ENCODE data around the gene ADGRG4. TPM values are rescaled to one million over a fixed set of nuclear protein-coding genes. Genes with fewer than 3 reads are reported as not detected.

The ADGRG4 gene
- total RNA-seq, 1 experiment from 2014 or later, result not detected

DNA sequence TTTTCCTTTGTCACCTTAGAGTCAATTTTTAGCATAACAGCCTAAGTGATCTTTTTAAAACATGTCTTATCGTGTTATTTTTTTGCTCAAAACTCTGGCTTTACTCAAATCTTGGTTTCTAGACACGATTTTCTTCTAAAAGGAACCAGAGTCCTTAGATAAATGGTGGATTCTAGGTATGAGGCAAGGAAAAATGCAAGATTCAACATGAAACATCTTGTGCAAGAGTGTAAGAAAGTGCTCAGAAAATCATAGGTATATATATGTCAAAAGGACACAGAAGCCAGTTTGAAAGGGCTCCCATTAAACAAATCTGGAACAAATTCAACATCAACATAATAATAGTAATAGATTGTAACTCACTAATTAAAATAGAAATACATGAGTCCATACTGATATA is 8.1 kb upstream of the ADGRG4 start:
- DNase-seq (ENCODE audit: low spot score), result no peak
- in situ Hi-C loops (cut with HindIII; ENCODE audit: low sequenced_read_pairs), result no loop called here

DNA sequence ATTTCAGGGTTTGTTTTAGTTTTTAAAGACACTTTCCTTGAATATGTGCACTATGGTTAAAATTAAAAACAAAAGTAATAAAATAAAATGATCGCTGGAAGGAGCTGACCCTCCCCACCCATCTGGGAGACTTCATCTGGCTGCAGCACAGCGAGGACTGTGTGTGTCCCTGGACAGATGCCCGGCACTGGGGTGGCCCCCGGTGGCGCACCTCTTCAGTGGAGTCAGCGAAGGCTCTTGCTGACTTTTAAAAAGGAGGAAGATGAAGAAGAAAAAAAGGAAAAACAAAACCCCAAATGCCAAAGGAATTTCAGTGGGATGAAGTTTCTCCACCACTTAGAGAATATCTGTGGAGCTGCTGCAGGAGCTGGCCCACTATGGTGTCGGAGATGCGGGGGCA is 5.4 kb upstream of the ADGRG4 start:
- in situ Hi-C loops (cut with HindIII; ENCODE audit: low sequenced_read_pairs), result no loop called here
- no peak for DNase-seq (ENCODE audit: low spot score)

DNA sequence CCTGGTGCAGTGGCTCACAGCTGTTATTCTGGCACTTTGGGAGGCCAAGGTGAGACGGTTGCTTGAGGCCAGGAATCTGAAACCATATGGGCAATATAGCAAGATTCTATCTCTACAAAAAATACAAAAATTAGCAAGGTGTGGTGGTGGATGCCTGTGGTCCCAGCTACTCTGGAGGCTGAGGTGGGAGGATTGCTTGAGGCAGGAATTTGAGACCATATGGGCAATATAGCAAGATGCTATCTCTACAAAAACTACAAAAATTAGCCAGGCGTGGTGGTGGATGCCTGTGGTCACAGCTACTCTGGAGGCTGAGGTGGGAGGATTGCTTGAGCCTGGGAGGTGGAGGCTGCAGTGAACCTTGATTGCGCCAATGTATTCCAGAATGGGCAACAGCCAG is 2.3 kb downstream of the ADGRG4 start:
- no peak for DNase-seq (ENCODE audit: low spot score)
- in situ Hi-C loops (cut with HindIII; ENCODE audit: low sequenced_read_pairs), result no loop called here

- no peak for DNase-seq (ENCODE audit: low spot score)
These were observed 3.7 kb downstream of the ADGRG4 start for GRCh38 chrX:136304493-136304892.

GRCh38 chrX:136306182-136306581 is 5.4 kb downstream of the ADGRG4 start:
- in situ Hi-C loops (cut with HindIII; ENCODE audit: low sequenced_read_pairs), result no loop called here

More at GRCh38 chrX:136304493-136304892, 3.7 kb downstream of the ADGRG4 start:
- in situ Hi-C loops (cut with HindIII; ENCODE audit: low sequenced_read_pairs), result no loop called here

DNA sequence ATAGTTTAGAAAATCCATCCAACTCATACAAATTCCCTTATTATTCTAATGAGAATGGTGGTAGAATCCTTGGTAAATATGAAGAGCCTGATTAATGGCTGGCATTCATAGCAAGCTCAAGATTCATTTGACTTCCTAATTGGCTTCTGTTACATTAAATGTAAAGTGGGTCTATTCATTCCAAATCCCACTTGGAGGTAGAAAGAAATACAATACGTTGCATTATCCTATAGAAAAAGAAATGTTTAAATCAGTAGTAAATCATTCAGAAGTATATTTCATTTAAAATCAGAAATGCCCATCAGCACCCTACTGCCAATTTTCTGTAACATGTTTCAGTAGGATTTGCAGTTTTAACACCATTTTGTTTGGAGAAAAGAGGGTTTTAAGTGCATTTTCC is 6.7 kb downstream of the ADGRG4 start:
- in situ Hi-C loops (cut with HindIII; ENCODE audit: low sequenced_read_pairs), result no loop called here

More at GRCh38 chrX:136306182-136306581, 5.4 kb downstream of the ADGRG4 start:
- no peak for DNase-seq (ENCODE audit: low spot score)

GRCh38 chrX:136310411-136310810 is 9.6 kb downstream of the ADGRG4 start:
- DNase-seq (ENCODE audit: low spot score), result no peak
- in situ Hi-C loops (cut with HindIII; ENCODE audit: low sequenced_read_pairs), result no loop called here

More for the DNA sequence above, 6.7 kb downstream of the ADGRG4 start:
- DNase-seq (ENCODE audit: low spot score), result no peak

GRCh38 chrX:136318156-136318555 is 17.4 kb downstream of the ADGRG4 start:
- no peak for DNase-seq (ENCODE audit: low spot score)
- in situ Hi-C loops (cut with HindIII; ENCODE audit: low sequenced_read_pairs), result no loop called here

DNA sequence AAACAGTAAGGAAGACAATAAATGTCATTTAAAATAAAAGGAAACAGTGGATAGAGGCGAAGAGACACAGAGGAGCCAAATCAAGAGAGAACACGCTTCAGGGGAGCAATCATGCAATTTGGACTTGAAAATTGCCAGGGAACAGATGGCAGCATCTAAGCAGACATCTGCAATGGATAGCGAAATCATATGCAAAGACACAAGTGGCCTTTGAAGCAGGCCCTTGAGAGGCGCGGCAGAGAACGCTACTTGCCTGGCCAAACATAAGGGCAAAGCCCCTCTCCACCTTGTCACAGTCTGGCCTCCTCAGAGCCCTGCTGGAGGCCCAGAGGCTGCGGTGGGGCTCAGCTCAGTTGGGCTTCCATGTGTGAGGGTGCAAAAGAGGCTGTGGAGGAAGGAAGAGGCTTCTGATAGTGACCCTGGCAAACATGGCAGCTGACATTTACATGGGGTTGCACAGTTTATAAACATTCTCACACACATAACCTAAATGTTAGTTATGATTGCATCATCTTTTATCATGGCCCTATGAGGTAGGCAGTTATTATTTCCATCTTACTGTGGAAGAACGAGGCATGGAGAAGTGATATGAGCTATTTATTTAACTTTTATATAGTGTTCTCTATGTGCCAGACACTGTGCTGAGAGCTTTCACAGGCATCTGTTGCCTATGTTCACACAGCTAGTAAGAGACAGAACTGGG is 18.3 kb downstream of the ADGRG4 start:
- DNase-seq (ENCODE audit: low spot score), result peak; percentile 66

DNA sequence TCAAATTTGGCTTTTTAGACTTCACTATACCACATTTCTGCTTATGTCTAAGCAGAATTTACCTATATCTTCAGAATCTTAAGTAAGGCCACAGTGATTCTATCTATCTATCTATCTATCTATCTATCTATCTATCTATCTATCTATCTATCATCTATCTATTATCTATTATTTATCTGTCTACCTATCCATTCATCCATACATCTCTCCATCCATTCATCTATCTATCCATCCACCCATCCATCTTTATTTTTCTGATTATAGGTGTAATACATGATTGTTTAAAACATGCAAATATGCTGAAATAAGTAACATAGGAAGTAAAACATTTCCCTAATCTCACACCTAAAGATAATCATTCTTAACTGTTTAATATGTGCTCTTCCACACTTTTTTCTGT is 18.8 kb downstream of the ADGRG4 start:
- in situ Hi-C loops (cut with HindIII; ENCODE audit: low sequenced_read_pairs), result no loop called here
- no peak for DNase-seq (ENCODE audit: low spot score)

More for the DNA sequence above, 18.3 kb downstream of the ADGRG4 start:
- in situ Hi-C loops (cut with HindIII; ENCODE audit: low sequenced_read_pairs), result no loop called here

- in situ Hi-C loops (cut with HindIII; ENCODE audit: low sequenced_read_pairs), result no loop called here
- no peak for DNase-seq (ENCODE audit: low spot score)
These were observed 20.8 kb downstream of the ADGRG4 start for GRCh38 chrX:136321532-136321931.

DNA sequence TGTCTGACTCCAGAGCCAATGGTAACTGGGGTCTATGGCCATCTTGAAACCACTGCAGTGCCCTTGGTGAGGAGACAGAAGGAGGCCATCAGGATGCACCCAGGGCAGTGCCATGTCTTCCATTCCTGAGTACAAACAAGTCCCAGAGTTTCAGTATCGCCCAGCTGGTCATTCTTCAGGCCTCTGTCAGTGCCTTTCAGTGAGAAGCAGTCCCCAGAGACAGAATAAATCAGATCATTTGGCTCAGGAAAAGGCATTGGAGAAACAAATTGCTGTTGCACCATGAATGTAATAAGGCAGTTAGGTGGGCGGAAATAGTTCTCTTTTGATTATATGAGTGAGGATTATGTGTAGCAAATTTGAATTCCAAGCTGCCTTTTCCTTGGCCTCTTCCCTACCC is 21.3 kb downstream of the ADGRG4 start:
- in situ Hi-C loops (cut with HindIII; ENCODE audit: low sequenced_read_pairs), result no loop called here
- no peak for DNase-seq (ENCODE audit: low spot score)

- in situ Hi-C loops (cut with HindIII; ENCODE audit: low sequenced_read_pairs), result no loop called here
- DNase-seq (ENCODE audit: low spot score), result no peak
These were observed 24.6 kb downstream of the ADGRG4 start for GRCh38 chrX:136325377-136325776.

- in situ Hi-C loops (cut with HindIII; ENCODE audit: low sequenced_read_pairs), result no loop called here
- no peak for DNase-seq (ENCODE audit: low spot score)
These were observed 28.2 kb downstream of the ADGRG4 start for GRCh38 chrX:136328933-136329332.

DNA sequence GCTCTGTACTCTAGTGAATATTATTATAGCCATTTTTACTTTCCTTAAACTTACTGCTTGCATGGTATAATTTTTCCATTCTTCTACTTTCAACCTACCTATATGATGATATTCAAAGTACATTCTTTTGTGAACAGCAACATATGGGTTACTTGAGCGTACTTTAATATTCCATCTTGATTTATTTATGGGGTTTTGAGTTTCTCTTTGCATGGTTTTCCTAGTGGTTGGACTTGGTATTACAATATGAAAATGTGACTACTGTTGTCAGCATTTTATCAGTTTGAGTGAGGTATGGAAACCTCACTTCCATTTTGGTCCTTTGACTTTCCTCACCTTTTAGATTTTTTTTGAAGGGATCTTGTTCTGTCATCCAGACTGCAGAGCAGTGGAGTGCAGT is 35.9 kb downstream of the ADGRG4 start:
- no peak for DNase-seq (ENCODE audit: low spot score)
- in situ Hi-C loops (cut with HindIII; ENCODE audit: low sequenced_read_pairs), result no loop called here

DNA sequence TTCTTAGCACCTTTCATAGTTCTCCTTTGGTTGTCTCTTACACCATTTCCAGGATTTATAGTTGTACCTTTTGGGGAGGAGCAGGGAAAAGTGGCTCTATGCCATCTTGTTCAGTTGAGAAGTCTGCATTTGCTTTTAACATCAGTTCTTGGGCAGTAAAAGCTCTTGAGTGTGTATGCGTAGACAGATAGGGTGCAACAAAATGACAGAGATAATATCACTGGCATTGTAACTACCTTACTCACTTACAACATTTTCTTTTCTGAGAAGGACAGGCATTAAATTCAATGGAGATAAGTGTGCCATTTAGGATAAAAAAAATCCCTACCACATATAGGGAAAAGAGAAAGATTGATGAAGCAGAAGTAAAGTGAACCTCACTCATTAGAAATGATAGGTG is 38.9 kb downstream of the ADGRG4 start:
- in situ Hi-C loops (cut with HindIII; ENCODE audit: low sequenced_read_pairs), result no loop called here
- no peak for DNase-seq (ENCODE audit: low spot score)

DNA sequence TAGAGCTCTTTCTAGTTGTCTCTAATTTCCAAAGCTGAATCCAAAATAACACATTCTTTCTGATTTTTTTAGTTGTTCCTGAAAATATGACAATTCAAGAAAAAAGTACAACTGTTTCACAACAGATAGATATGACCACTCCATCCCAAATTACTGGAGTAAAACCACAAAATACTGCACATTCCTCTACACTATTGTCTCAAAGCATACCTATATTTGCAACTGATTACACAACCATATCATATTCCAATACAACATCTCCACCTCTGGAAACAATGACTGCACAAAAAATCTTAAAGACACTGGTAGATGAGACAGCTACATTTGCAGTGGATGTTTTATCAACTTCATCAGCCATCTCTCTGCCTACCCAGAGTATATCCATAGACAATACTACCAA is 43.6 kb downstream of the ADGRG4 start:
- no peak for DNase-seq (ENCODE audit: low spot score)
- in situ Hi-C loops (cut with HindIII; ENCODE audit: low sequenced_read_pairs), result no loop called here

DNA sequence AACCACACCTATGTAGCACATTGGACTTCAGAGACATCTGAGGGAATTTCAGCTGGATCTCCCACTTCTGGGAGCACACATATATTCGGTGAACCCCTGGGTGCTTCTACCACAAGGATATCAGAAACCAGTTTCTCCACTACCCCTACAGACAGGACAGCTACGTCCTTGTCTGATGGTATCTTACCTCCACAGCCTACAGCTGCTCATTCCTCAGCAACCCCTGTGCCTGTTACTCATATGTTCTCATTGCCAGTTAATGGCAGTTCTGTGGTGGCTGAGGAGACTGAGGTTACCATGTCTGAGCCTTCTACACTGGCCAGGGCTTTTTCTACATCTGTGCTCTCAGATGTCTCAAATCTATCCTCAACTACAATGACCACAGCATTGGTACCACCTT is 45.7 kb downstream of the ADGRG4 start:
- in situ Hi-C loops (cut with HindIII; ENCODE audit: low sequenced_read_pairs), result no loop called here
- DNase-seq (ENCODE audit: low spot score), result no peak

DNA sequence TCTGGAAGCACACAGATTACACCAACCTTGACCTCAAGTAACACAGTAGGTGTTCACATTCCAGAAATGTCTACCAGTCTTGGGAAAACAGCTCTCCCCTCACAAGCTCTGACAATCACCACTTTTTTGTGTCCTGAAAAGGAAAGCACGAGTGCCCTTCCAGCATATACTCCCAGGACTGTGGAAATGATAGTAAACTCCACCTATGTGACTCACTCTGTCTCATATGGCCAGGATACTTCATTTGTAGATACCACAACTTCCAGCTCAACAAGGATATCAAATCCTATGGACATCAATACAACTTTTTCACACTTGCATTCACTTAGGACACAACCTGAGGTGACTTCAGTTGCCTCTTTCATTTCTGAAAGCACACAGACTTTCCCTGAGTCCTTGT is 46.9 kb downstream of the ADGRG4 start:
- in situ Hi-C loops (cut with HindIII; ENCODE audit: low sequenced_read_pairs), result no loop called here
- no peak for DNase-seq (ENCODE audit: low spot score)

DNA sequence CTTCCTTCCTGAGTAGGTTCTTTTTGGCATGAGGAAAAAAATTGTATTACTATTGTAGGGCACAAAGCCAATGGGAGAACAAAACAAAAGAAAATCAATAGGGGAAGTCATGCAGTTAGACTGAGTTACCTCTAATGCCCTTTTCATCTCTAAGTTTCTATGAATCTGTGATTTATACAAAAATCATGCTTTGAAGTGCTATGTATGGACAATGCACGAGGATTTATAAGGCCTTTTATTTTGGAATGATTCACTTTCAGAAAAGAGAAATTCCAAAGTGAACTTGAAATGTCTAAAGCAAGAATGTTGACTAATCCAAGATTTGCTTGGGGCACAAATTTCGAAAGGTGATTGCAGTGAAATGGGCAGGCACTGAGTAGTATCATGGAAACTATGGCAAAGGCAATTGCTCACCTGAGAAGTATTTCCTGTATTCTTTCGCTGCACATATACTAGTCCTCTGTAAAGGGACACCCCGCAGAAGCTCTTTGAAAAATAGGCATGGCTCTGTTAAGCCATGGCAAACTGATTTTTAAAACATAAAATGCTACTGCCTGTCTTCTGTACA is 52.8 kb downstream of the ADGRG4 start:
- in situ Hi-C loops (cut with HindIII; ENCODE audit: low sequenced_read_pairs), result no loop called here
- no peak for DNase-seq (ENCODE audit: low spot score)

DNA sequence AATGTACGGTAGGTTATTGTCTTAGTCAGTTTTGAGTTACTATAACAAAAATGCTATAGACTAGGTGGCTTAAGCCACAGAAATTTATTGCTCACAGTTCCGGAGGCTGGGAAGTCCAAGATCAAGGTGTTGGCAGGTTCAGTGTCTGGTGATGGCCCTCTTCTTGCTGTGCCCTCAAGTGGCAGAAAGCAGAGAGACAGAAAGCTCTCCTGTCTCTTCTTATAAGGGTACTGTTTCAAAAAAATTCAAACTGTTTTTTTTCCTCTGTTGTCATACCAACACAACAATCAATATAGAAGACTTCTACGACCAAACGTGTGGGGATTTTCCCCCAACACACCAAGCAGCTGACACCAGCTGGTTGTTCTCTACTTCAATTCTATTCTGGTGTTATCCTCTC is 53.4 kb downstream of the ADGRG4 start:
- in situ Hi-C loops (cut with HindIII; ENCODE audit: low sequenced_read_pairs), result no loop called here
- no peak for DNase-seq (ENCODE audit: low spot score)
